IMR-90 (cell line): ENCODE measurements around the gene RPS27A. TPM values are rescaled to one million over a fixed set of nuclear protein-coding genes. Genes with fewer than 3 reads are reported as not detected.
A peak's percentile ranks its signal among the peaks of the same experiment; 100 is the strongest.
"Not testable (repeated sequence)": the region's sequence is repeated elsewhere in the genome, so short reads cannot be mapped to it uniquely, and the experiment has no call there.

Experiments
- ATAC-seq: fragments of 200-7000 bp; cut with Tn5 transposase; 2 replicates; pipeline ENCODE4 v1.9.1; 2020; ENCODE audit warnings: low read depth, mild to moderate bottlenecking, moderate library complexity
- BruUV-seq: library from RNA; stranded (reverse); fragments of 400-500 nt; replicated peaks from 2 replicates; lab custom pipeline; 2021; lab: Mats Ljungman, UMichigan
- CTCF ChIA-PET: fragments of 300-600 bp; formaldehyde crosslinking; extraction: SDS; loops from one replicate; lab custom pipeline; 2021; ENCODE audit warnings: antibody characterized with exemption; lab: Yijun Ruan, JAX
- POLR2A ChIA-PET: fragments of 300-600 bp; sonication (Branson Sonifier 250); formaldehyde crosslinking; loops from one replicate; lab custom pipeline; 2022; ENCODE audit warnings: antibody characterized with exemption; ENCODE audit not compliant: unreplicated experiment; lab: Charles Lee
- DNase-seq: peaks from one replicate; pipeline ENCODE4 v3.0.0; 2013
- H2AFZ ChIP-seq: replicated peaks from 2 replicates; pipeline ENCODE3; 2013; ENCODE audit warnings: low read length, mild to moderate bottlenecking; ENCODE audit not compliant: poor library complexity
- H2AK5ac ChIP-seq: 2 replicates; pipeline ENCODE4 v1.6.1; 2013; ENCODE audit warnings: low read depth, low read length, inconsistent platforms
- H2AK9ac ChIP-seq: replicated peaks from 2 replicates; pipeline ENCODE3; 2013; ENCODE audit warnings: mild to moderate bottlenecking, low read depth, low read length, moderate library complexity; ENCODE audit not compliant: poor library complexity
- H2BK120ac ChIP-seq: 2 replicates; pipeline ENCODE4 v1.6.1; 2013; ENCODE audit warnings: low read depth, low read length, inconsistent platforms
- H2BK15ac ChIP-seq: 3 replicates; pipeline ENCODE4 v1.6.1; 2013; ENCODE audit warnings: low read depth, low read length, inconsistent platforms
- H2BK20ac ChIP-seq: 2 replicates; pipeline ENCODE4 v1.6.1; 2013; ENCODE audit warnings: low read depth, mild to moderate bottlenecking, inconsistent platforms, low read length, moderate library complexity
- H2BK5ac ChIP-seq: 2 replicates; pipeline ENCODE4 v1.6.1; 2013; ENCODE audit warnings: mild to moderate bottlenecking, low read depth, low read length, inconsistent platforms; ENCODE audit not compliant: poor library complexity, severe bottlenecking
- H3K14ac ChIP-seq: replicated peaks from 2 replicates; pipeline ENCODE4 v1.6.1; 2013; ENCODE audit warnings: low read depth, low read length, inconsistent platforms
- H3K18ac ChIP-seq: 2 replicates; pipeline ENCODE4 v1.6.1; 2013; ENCODE audit warnings: low read depth, low read length, control low read depth
- H3K23ac ChIP-seq: 2 replicates; pipeline ENCODE4 v1.6.1; 2013; ENCODE audit warnings: low read depth, low read length, inconsistent platforms
- H3K27ac ChIP-seq: 2 replicates; pipeline ENCODE4 v1.5.1; 2013; ENCODE audit warnings: mild to moderate bottlenecking, control low read depth, low read length; ENCODE audit not compliant: insufficient read depth
- H3K27me3 ChIP-seq: 2 replicates; pipeline ENCODE4 v1.6.1; 2013; ENCODE audit warnings: low read length; ENCODE audit not compliant: control insufficient read depth, insufficient read depth
- H3K36me3 ChIP-seq: 2 replicates; pipeline ENCODE4 v1.6.1; 2013; ENCODE audit warnings: low read length, mixed read lengths; ENCODE audit not compliant: control insufficient read depth, insufficient read depth
- H3K4ac ChIP-seq: 2 replicates; pipeline ENCODE4 v1.6.1; 2013; ENCODE audit warnings: low read depth, low read length, inconsistent platforms
- H3K4me1 ChIP-seq: 2 replicates; pipeline ENCODE4 v1.6.1; 2013; ENCODE audit warnings: low read length, mixed read lengths; ENCODE audit not compliant: control insufficient read depth, insufficient read depth
- H3K4me2 ChIP-seq: 2 replicates; pipeline ENCODE4 v1.6.1; 2013; ENCODE audit warnings: low read depth, mild to moderate bottlenecking, control low read depth, low read length, moderate library complexity
- H3K4me3 ChIP-seq: 2 replicates; pipeline ENCODE4 v1.5.1; 2013; ENCODE audit warnings: low read depth, mild to moderate bottlenecking, control low read depth, low read length, moderate library complexity; ENCODE audit not compliant: insufficient read depth
- H3K56ac ChIP-seq: 2 replicates; pipeline ENCODE4 v1.6.1; 2013; ENCODE audit warnings: low read length, inconsistent platforms; ENCODE audit not compliant: insufficient read depth; ENCODE audit errors: extremely low read depth
- H3K79me1 ChIP-seq, 2 experiments: 2 replicates each; pipeline ENCODE4 v1.6.1; 2013; ENCODE audit warnings: low read length in 2 of 2, inconsistent platforms in 1 of 2, low read depth in 1 of 2
- H3K9ac ChIP-seq: 2 replicates; pipeline ENCODE4 v1.6.1; 2013; ENCODE audit warnings: low read depth, low read length, control low read depth
- H3K9me1 ChIP-seq: 2 replicates; pipeline ENCODE4 v1.6.1; 2013; ENCODE audit warnings: low read length, inconsistent platforms; ENCODE audit not compliant: insufficient read depth
- H3K9me3 ChIP-seq: 2 replicates; pipeline ENCODE4 v1.6.1; 2013; ENCODE audit warnings: low read length; ENCODE audit not compliant: control insufficient read depth, insufficient read depth
- H4K20me1 ChIP-seq: 2 replicates; pipeline ENCODE4 v1.6.1; 2013; ENCODE audit warnings: low read length, inconsistent platforms; ENCODE audit not compliant: insufficient read depth
- H4K5ac ChIP-seq: 2 replicates; pipeline ENCODE4 v1.6.1; 2013; ENCODE audit warnings: mild to moderate bottlenecking, low read depth, low read length, control low read depth
- H4K8ac ChIP-seq, 2 experiments: 2 replicates each; pipeline ENCODE4 v1.6.1; 2013; ENCODE audit warnings: low read depth in 2 of 2, low read length in 2 of 2, control low read depth in 1 of 2, inconsistent platforms in 1 of 2
- H4K91ac ChIP-seq: 2 replicates; pipeline ENCODE4 v1.6.1; 2013; ENCODE audit warnings: low read depth, low read length, inconsistent platforms; ENCODE audit not compliant: insufficient read depth
- RAD21 ChIP-seq: IDR thresholded peaks from 2 replicates; pipeline ENCODE4 v1.6.1; 2012; ENCODE audit warnings: low read length, improper control_type of control experiment
- WGBS, 2 experiments: methylation state at CpG; one replicate each; pipeline versions ENCODE4 v1.1.5 to v1.1.7; 2013; ENCODE audit warnings: missing lambda C conversion rate in 2 of 2; ENCODE audit not compliant: insufficient read length in 1 of 2; ENCODE audit errors: extremely low coverage in 2 of 2; 5-methylcytosine and 5-hydroxymethylcytosine counted together
- dilution Hi-C: fragments of 300-500 bp; cut with HindIII; formaldehyde crosslinking; loops from one replicate; pipeline ENCODE4 v1.14.3; 2018; ENCODE audit warnings: low sequenced_read_pairs; ENCODE audit not compliant: unreplicated experiment
- in situ Hi-C: fragments of 300-500 bp; cut with MboI; formaldehyde crosslinking; loops from 3 replicates; pipeline ENCODE4 v1.14.3; 2019; ENCODE audit warnings: low sequenced_read_pairs, inconsistent platforms, mixed read lengths
- intact Hi-C: fragments of 100-400 bp; cut with micrococcal nuclease; formaldehyde crosslinking; loops from 2 replicates; pipeline ENCODE4 v1.10.0; 2022
- polyA plus RNA-seq, 3 experiments: library from polyadenylated mRNA; depleted of rRNA; stranded (reverse); fragments of >200 nt; gene quantifications; 2 replicates each; pipeline ENCODE4 v1.2.3, GENCODE V29; 2012; ENCODE audit warnings: low replicate concordance in 1 of 3
- total RNA-seq: library from RNA; depleted of rRNA; stranded (reverse); fragments of >200 nt; gene quantifications from 2 replicates; pipeline ENCODE4 v1.2.3, GENCODE V29; 2012

The RPS27A gene
- total and polyA plus RNA-seq, 2 of the 4 experiments (the other 2 are of a cell fraction) = 496 to 1,421 TPM

- peak overlapping the region; percentile 26; the same call in 1 of the 2 replicates for H4K91ac ChIP-seq
- H3K27me3 ChIP-seq = no peaks in the 10 kb centered on the region
- no peak overlapping the region for H2BK20ac ChIP-seq
- intact Hi-C loops (loop anchor here (1.0 kb wide), 1 partner anchor 150 kb away; the partner anchor contains the start of gene CCDC88A), dilution Hi-C loops (no loop called here), in situ Hi-C loops (no loop called here)
- ChIA-PET POLR2A (no interaction called here), CTCF (no interaction called here)
- H2AFZ ChIP-seq = peak overlapping the region; percentile 83
- 0 out of 2 replicates have a peak overlapping the region, but pooled peaks have one; percentile 22 for H2AK5ac ChIP-seq
- H3K9me3 ChIP-seq = no peaks in the 10 kb centered on the region
- peak overlapping the region; percentile 50; the same call in 1 of the 2 replicates for H3K56ac ChIP-seq
- peaks cover 8 to 14% of the 10 kb centered on the region in 2 experiments; a peak in 2 of 4 replicates for H3K79me1 ChIP-seq
- no TSS peak for BruUV-seq
- H2AK9ac ChIP-seq = no peak overlapping the region
- no CpG with 5 or more reads among the region's 7 CpGs for WGBS, 2 experiments
- H4K5ac ChIP-seq = peak overlapping the region; percentile 88
- no peak overlapping the region for H2BK15ac ChIP-seq
- H3K4ac ChIP-seq = peak overlapping the region; percentile 30; the same call in 1 of the 2 replicates
- peak overlapping the region; percentile 74 for H3K4me3 ChIP-seq
- no peak overlapping the region for H3K18ac ChIP-seq
- DNase-seq (peak; percentile 6), ATAC-seq (peak; percentile 28; the same call in 1 of the 2 replicates)
- no peaks in the 10 kb centered on the region; the same call in 1 of the 2 replicates for H3K4me1 ChIP-seq
- no peaks in the 10 kb centered on the region for H4K20me1 ChIP-seq
- H3K9ac ChIP-seq = peak overlapping the region; percentile 64
- no peak for TF ChIP-seq RAD21
- peak overlapping the region; percentile 72; the same call in 1 of the 2 replicates for H3K14ac ChIP-seq
- no peaks in the 10 kb centered on the region for H3K36me3 ChIP-seq
- peak overlapping the region; percentile 96 to 98 for H4K8ac ChIP-seq
- peak overlapping the region; percentile 6 for H2BK5ac ChIP-seq
- 0 out of 2 replicates have a peak overlapping the region, but pooled peaks have one; percentile 6 for H3K27ac ChIP-seq
- H3K4me2 ChIP-seq = peak overlapping the region; percentile 78
- peak overlapping the region; percentile 62 for H3K23ac ChIP-seq
- no peak overlapping the region for H2BK120ac ChIP-seq
- H3K9me1 ChIP-seq = peaks cover 2% of the 10 kb centered on the region; the same call in 1 of the 2 replicates
These were observed 37.1 kb downstream of the RPS27A start for GRCh38 chr2:55269645-55269990.

GRCh38 chr2:55274346-55274745 is 41.9 kb downstream of the RPS27A start:
- POLR2A ChIA-PET, ATAC-seq, H3K4me1 ChIP-seq, H3K36me3 ChIP-seq, H3K4me2 ChIP-seq, H3K23ac ChIP-seq, H3K9me3 ChIP-seq, intact Hi-C loops, H3K27me3 ChIP-seq, H4K5ac ChIP-seq, H2AK9ac ChIP-seq, BruUV-seq, H2BK5ac ChIP-seq, H3K18ac ChIP-seq, H2BK20ac ChIP-seq, DNase-seq, H2AFZ ChIP-seq, H4K91ac ChIP-seq, H3K79me1 ChIP-seq, H4K8ac ChIP-seq, H2BK15ac ChIP-seq, in situ Hi-C loops, dilution Hi-C loops, H4K20me1 ChIP-seq, H3K56ac ChIP-seq, H3K4me3 ChIP-seq, H3K4ac ChIP-seq, H3K9me1 ChIP-seq, H3K9ac ChIP-seq, H3K14ac ChIP-seq, H2BK120ac ChIP-seq, CTCF ChIA-PET, H3K27ac ChIP-seq, H2AK5ac ChIP-seq: not testable (repeated sequence)
- WGBS, 2 experiments = 100% methylated on average over 1 of the region's 2 CpGs; no CpG with 5 or more reads in 1 of the 2 experiments
